ENCODE data around the gene DUOX2.

GRCh38 chr15:45107941-45108630 is 5.9 kb downstream of the DUOX2 start:
- TF ChIP-seq CTCF (IDR thresholded peaks at IDR 0.05) = no peak
- no peak for TF ChIP-seq SIN3A (IDR thresholded peaks at IDR 0.05; ENCODE audit: borderline replicate concordance, insufficient read depth, low read depth, low read length)

Data from Panc1 (cell line).